ENCODE results near the gene HEMGN.

Gene HEMGN

GRCh38 chr9:97930972-97931371, 7.0 kb downstream of the HEMGN start:
- DNase-seq (ENCODE audit: low spot score): no peak

GRCh38 chr9:97928986-97929604, 8.9 kb downstream of the HEMGN start:
- no peak for DNase-seq (ENCODE audit: low spot score)

GRCh38 chr9:97925497-97926334, 12.3 kb downstream of the HEMGN start:
- no peak for DNase-seq (ENCODE audit: low spot score)

GRCh38 chr9:97924386-97924785, 13.6 kb downstream of the HEMGN start:
- DNase-seq (ENCODE audit: low spot score): no peak

GRCh38 chr9:97923529-97924108, 14.4 kb downstream of the HEMGN start:
- DNase-seq (ENCODE audit: low spot score): peak; percentile 77

GRCh38 chr9:97921959-97922724, 15.8 kb downstream of the HEMGN start, which contains the start of gene TRMO:
TSS of gene TRMO (minus strand) at chr9:97922500. CDS start at chr9:97922493, 7 bp downstream.
- DNase-seq (ENCODE audit: low spot score): peak; percentile 98

- DNase-seq (ENCODE audit: low spot score): no peak
Measured at GRCh38 chr9:97919217-97919813, 18.7 kb downstream of the HEMGN start.

GRCh38 chr9:97918611-97919010, 19.4 kb downstream of the HEMGN start:
- DNase-seq (ENCODE audit: low spot score): no peak

- DNase-seq (ENCODE audit: low spot score): no peak
Measured at GRCh38 chr9:97911970-97912369, 26.0 kb downstream of the HEMGN start.

GRCh38 chr9:97911528-97911927, 26.4 kb downstream of the HEMGN start:
- no peak for DNase-seq (ENCODE audit: low spot score)

- no peak for DNase-seq (ENCODE audit: low spot score)
Measured at GRCh38 chr9:97910357-97910756, 27.6 kb downstream of the HEMGN start.

GRCh38 chr9:97908705-97909104, 29.3 kb downstream of the HEMGN start:
- no peak for DNase-seq (ENCODE audit: low spot score)

GRCh38 chr9:97907632-97908031, 30.3 kb downstream of the HEMGN start:
- DNase-seq (ENCODE audit: low spot score): no peak

GRCh38 chr9:97907046-97907445, 30.9 kb downstream of the HEMGN start:
- DNase-seq (ENCODE audit: low spot score): no peak

- DNase-seq (ENCODE audit: low spot score): no peak
Measured at GRCh38 chr9:97906236-97906831, 31.6 kb downstream of the HEMGN start.

GRCh38 chr9:97905228-97905627, 32.7 kb downstream of the HEMGN start:
- DNase-seq (ENCODE audit: low spot score): no peak

- no peak for DNase-seq (ENCODE audit: low spot score)
Measured at GRCh38 chr9:97904725-97905124, 33.2 kb downstream of the HEMGN start.

- DNase-seq (ENCODE audit: low spot score): no peak
Measured at GRCh38 chr9:97903177-97903576, 34.8 kb downstream of the HEMGN start.

GRCh38 chr9:97900738-97901565, 37.0 kb downstream of the HEMGN start:
- DNase-seq (ENCODE audit: low spot score): peak; percentile 30

GRCh38 chr9:97900103-97900737, 37.8 kb downstream of the HEMGN start:
- no peak for DNase-seq (ENCODE audit: low spot score)
